Ammon's horn (tissue), 1 donor: Measurements from ENCODE around the gene LOXL1.
A peak's percentile ranks its signal among the peaks of the same experiment; 100 is the strongest.
"Not testable (repeated sequence)": the region's sequence is repeated elsewhere in the genome, so short reads cannot be mapped to it uniquely, and the experiment has no call there.

Experiments
- DNase-seq: peaks from one replicate; pipeline ENCODE4 v3.0.0-alpha.2; 2016; ENCODE audit warnings: low spot score

LOXL1 gene

GRCh38 chr15:73923156-73923487 is 3.1 kb upstream of the LOXL1 start:
- no peak for DNase-seq

- no peak for DNase-seq
Measured at GRCh38 chr15:73923488-73924164, 2.6 kb upstream of the LOXL1 start.

- peak; percentile 50 for DNase-seq
Measured at GRCh38 chr15:73924171-73924921, 1.9 kb upstream of the LOXL1 start.

GRCh38 chr15:73925848-73926218 is 429 bp upstream of the LOXL1 start:
- no peak for DNase-seq

GRCh38 chr15:73927003-73927475 is 777 bp downstream of the LOXL1 start:
- DNase-seq = no peak

- DNase-seq = no peak
Measured at GRCh38 chr15:73927476-73928240, 1.4 kb downstream of the LOXL1 start.

- DNase-seq = no peak
Measured at GRCh38 chr15:73928241-73928579, 1.9 kb downstream of the LOXL1 start.

- no peak for DNase-seq
Measured at GRCh38 chr15:73928971-73929627, 2.8 kb downstream of the LOXL1 start.

- no peak for DNase-seq
Measured at GRCh38 chr15:73930371-73930770, 4.1 kb downstream of the LOXL1 start.

GRCh38 chr15:73930790-73931281 is 4.6 kb downstream of the LOXL1 start:
- DNase-seq = no peak

GRCh38 chr15:73931441-73931840 is 5.2 kb downstream of the LOXL1 start:
- DNase-seq = no peak

GRCh38 chr15:73932381-73933191 is 6.3 kb downstream of the LOXL1 start:
- DNase-seq = no peak

- no peak for DNase-seq
Measured at GRCh38 chr15:73934281-73934680, 8.0 kb downstream of the LOXL1 start.

GRCh38 chr15:73935547-73935946 is 9.3 kb downstream of the LOXL1 start:
- DNase-seq = no peak

GRCh38 chr15:73936181-73936580 is 9.9 kb downstream of the LOXL1 start:
- DNase-seq = no peak

- no peak for DNase-seq
Measured at GRCh38 chr15:73936588-73937290, 10.5 kb downstream of the LOXL1 start.

- no peak for DNase-seq
Measured at GRCh38 chr15:73937296-73937695, 11.0 kb downstream of the LOXL1 start.

- DNase-seq = no peak
Measured at GRCh38 chr15:73937726-73938125, 11.5 kb downstream of the LOXL1 start.

- DNase-seq = not testable (repeated sequence)
Measured at GRCh38 chr15:73938516-73938915, 12.3 kb downstream of the LOXL1 start.

- DNase-seq = no peak
Measured at GRCh38 chr15:73939138-73939537, 12.9 kb downstream of the LOXL1 start.
